GM21447 (cell line): ENCODE measurements around the gene PRTG.

Experiments used
- ATAC-seq: cut with Tn5 transposase; IDR thresholded peaks from one replicate; pipeline ENCODE4 v1.9.1; 2021; ENCODE audit not compliant: unreplicated experiment

PRTG gene

GRCh38 chr15:55574096-55574495 lies 168.9 kb downstream of the PRTG start:
- ATAC-seq: no peak

- no peak for ATAC-seq
Measured at GRCh38 chr15:55573224-55573623, 169.7 kb downstream of the PRTG start.

DNA sequence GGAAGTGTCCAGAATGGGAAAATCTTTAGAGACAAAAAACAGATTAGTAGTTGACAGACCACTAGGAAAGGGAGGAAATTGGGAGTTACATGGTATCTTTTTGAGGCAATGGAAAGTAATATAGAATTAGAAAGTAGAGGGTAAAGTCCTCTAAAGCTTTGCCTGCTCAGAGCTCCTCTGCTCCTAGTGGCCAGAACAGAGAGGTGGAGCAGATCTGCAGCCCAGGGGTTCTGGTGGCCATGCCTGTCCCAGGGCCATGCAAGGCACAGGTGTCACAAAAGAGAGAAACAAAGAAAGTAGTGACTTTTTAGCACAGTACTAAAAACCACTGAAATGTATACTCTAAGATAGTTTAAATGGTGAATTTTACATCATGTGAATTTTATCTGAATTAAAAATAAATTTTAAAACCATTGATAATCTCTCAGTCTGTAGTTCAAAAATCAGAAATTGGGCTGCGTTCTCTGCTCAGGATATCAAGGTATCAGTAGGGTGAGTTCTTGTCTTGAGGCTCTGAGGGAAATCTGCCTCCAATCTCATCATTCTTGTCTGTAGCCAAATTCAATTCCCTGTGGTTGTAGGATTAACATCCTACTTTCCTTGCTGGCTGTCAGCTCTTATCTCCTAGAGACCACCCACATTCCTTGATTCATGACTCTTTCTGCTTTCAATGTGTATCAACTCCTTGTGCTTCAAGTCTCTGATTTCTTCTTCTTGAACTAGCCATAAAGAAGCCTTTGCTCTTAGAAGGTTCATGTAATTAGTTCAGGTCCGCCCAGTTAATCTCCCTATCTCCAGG lies 178.4 kb downstream of the PRTG start:
- ATAC-seq: no peak

DNA sequence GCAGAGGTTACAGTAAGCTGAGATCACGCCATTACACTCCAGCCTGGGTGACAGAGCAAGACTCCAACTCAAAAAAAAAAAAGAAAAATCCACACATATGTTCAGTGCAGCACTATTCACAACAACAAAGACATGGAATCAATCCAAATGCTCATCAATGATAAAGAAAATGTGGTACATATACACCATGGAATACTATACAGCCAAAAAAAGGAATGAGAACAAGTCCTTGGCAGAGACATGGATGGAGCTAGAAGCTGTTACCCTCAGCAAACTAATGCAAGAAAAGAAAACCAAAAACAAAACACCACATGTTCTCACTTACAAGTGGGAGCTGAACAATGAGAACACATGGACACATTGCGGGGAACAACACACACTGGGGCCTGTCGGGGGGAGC lies 180.4 kb downstream of the PRTG start:
- no peak for ATAC-seq
